PC-9 (cell line): ENCODE measurements around the gene HSD17B8. TPM values are rescaled to one million over a fixed set of nuclear protein-coding genes. Genes with fewer than 3 reads are reported as not detected.

Experiments used
- BruUV-seq: library from RNA; stranded (reverse); fragments of 400-500 nt; replicated peaks from 2 replicates; lab custom pipeline; 2021; lab: Mats Ljungman, UMichigan
- CTCF ChIA-PET: fragments of 300-600 bp; sonication (Branson Sonifier 250); formaldehyde crosslinking; loops from one replicate; lab custom pipeline; 2022; ENCODE audit warnings: antibody characterized with exemption; lab: Charles Lee
- POLR2A ChIA-PET: fragments of 300-600 bp; sonication (Branson Sonifier 250); formaldehyde crosslinking; loops from one replicate; lab custom pipeline; 2022; ENCODE audit warnings: antibody characterized with exemption; ENCODE audit not compliant: unreplicated experiment; lab: Charles Lee
- DNase-seq, 2 experiments: peaks; one replicate each; pipeline versions ENCODE4 v3.0.0 to v3.0.0-alpha.2; 2015 to 2022; ENCODE audit warnings: mixed read lengths in 1 of 2
- H2AFZ ChIP-seq: fragments of 200-600 bp; sonication (generic); 2 replicates; pipeline ENCODE4 v1.8.1; 2017; ENCODE audit warnings: antibody characterized with exemption
- H3F3A ChIP-seq: fragments of 200-600 bp; sonication (generic); 2 replicates; pipeline ENCODE4 v1.8.1; 2017; ENCODE audit warnings: antibody characterized with exemption, mild to moderate bottlenecking, low read depth; ENCODE audit not compliant: insufficient read depth
- H3K27ac ChIP-seq: fragments of 200-600 bp; sonication (generic); 2 replicates; pipeline ENCODE4 v1.6.1; 2016; ENCODE audit warnings: mixed run types
- H3K27me3 ChIP-seq: fragments of 200-600 bp; sonication (generic); 2 replicates; pipeline ENCODE4 v1.6.1; 2016; ENCODE audit warnings: low read depth, mixed run types; ENCODE audit not compliant: insufficient read depth
- H3K36me3 ChIP-seq: fragments of 200-600 bp; sonication (generic); 2 replicates; pipeline ENCODE4 v1.6.1; 2016; ENCODE audit warnings: low read depth, mixed run types
- H3K4me1 ChIP-seq: fragments of 200-600 bp; sonication (generic); replicated peaks from 2 replicates; pipeline ENCODE4 v1.6.1; 2016; ENCODE audit warnings: mixed run types; ENCODE audit not compliant: insufficient read depth
- H3K4me2 ChIP-seq: fragments of 200-600 bp; sonication (generic); 2 replicates; pipeline ENCODE4 v1.6.1; 2017; ENCODE audit warnings: mixed run types
- H3K4me3 ChIP-seq: fragments of 200-600 bp; sonication (generic); 2 replicates; pipeline ENCODE4 v1.6.1; 2016; ENCODE audit warnings: mixed run types
- H3K79me2 ChIP-seq: fragments of 200-600 bp; sonication (generic); 2 replicates; pipeline ENCODE4 v1.6.1; 2017; ENCODE audit warnings: low read depth, mixed run types
- H3K9me2 ChIP-seq: fragments of 200-600 bp; sonication (generic); 2 replicates; pipeline ENCODE4 v1.8.1; 2017; ENCODE audit warnings: mild to moderate bottlenecking; ENCODE audit not compliant: insufficient read depth
- H3K9me3 ChIP-seq: fragments of 200-600 bp; sonication (generic); 2 replicates; pipeline ENCODE4 v1.8.1; 2016; ENCODE audit warnings: low read depth; ENCODE audit not compliant: insufficient read depth
- H4K20me1 ChIP-seq: fragments of 200-600 bp; sonication (generic); 2 replicates; pipeline ENCODE4 v1.8.1; 2017; ENCODE audit not compliant: insufficient read depth
- CTCF ChIP-seq: fragments of 200-600 bp; sonication (generic); conservative IDR thresholded peaks from 2 replicates; pipeline ENCODE4 v1.6.1; 2017; ENCODE audit warnings: mixed run types, antibody characterized with exemption, mild to moderate bottlenecking, moderate library complexity
- EZH2 ChIP-seq: fragments of 200-600 bp; sonication (generic); IDR thresholded peaks from 2 replicates; pipeline ENCODE4 v1.8.0; 2017; ENCODE audit warnings: antibody characterized with exemption, low read depth
- intact Hi-C: fragments of 100-400 bp; cut with micrococcal nuclease; formaldehyde crosslinking; loops from one replicate; pipeline ENCODE4 v1.10.0; 2022; ENCODE audit not compliant: unreplicated experiment
- total RNA-seq: library from RNA; stranded (reverse); gene quantifications from 2 replicates; pipeline ENCODE4 v1.2.3, GENCODE V29; 2021

HSD17B8 gene
- total RNA-seq, 1 experiment from 2014 or later: 16.4 TPM

DNA sequence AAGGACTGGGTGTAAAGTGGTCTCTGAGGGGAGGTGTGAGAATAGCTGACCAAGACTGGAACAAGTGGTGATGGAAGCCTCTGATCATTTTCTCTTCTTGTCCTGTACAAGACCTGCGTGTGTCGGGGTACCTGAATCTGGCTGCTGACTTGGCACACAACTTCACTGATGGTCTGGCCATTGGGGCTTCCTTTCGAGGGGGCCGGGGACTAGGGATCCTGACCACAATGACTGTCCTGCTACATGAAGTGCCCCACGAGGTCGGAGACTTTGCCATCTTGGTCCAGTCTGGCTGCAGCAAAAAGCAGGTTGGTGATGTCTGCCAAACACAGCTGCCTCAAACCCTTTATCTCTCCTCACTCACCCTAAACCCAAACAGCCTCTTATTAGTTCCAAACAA, 1.7 kb upstream of the HSD17B8 start:
- Histone ChIP-seq H3K27me3 (no peaks in the 10 kb centered on the region), H3K9me2 (no peaks in the 10 kb centered on the region), H3K36me3 (peaks cover 21% of the 10 kb centered on the region), H3K4me1 (peaks cover 45% of the 10 kb centered on the region), H3K4me2 (peak overlapping the region; percentile 93; the same call in 1 of the 2 replicates), H3K4me3 (no peak overlapping the region), H3K27ac (no peak overlapping the region), H3K79me2 (peaks cover 53% of the 10 kb centered on the region), H3F3A (peaks cover 37% of the 10 kb centered on the region; the same call in 1 of the 2 replicates), H2AFZ (no peak overlapping the region), H4K20me1 (peaks cover 10% of the 10 kb centered on the region), H3K9me3 (no peaks in the 10 kb centered on the region)
- ChIA-PET POLR2A (no interaction called here), CTCF (interaction anchor here (0.6 kb wide), 1 partner anchor 236 kb away, joined by 3 read pairs; no protein-coding TSS in a partner anchor)
- no TSS peak for BruUV-seq
- no peak for DNase-seq
- intact Hi-C loops: loop anchor here (5.0 to 10.0 kb wide), 3 partner anchors 72 to 575 kb away; partner anchors contain the start of genes B3GALT4, CUTA, PHF1 and RPS18
- no peak for TF ChIP-seq EZH2
- TF ChIP-seq CTCF: no peak

- intact Hi-C loops: loop anchor here (5.0 to 10.0 kb wide), 3 partner anchors 71 to 574 kb away; partner anchors contain the start of genes B3GALT4, CUTA, PHF1 and RPS18
- no peak overlapping the region for H3K27ac ChIP-seq
- no peak overlapping the region for H3K4me3 ChIP-seq
- no peak overlapping the region for H2AFZ ChIP-seq
- BruUV-seq: no TSS peak
- peaks cover 21% of the 10 kb centered on the region for H3K36me3 ChIP-seq
- H3K4me1 ChIP-seq: peaks cover 45% of the 10 kb centered on the region
- no peaks in the 10 kb centered on the region for H3K27me3 ChIP-seq
- no peak for TF ChIP-seq EZH2
- TF ChIP-seq CTCF: no peak
- ChIA-PET POLR2A (no interaction called here), CTCF (interaction anchor here (0.6 kb wide), 1 partner anchor 237 kb away, joined by 3 read pairs; no protein-coding TSS in a partner anchor)
- H3K9me2 ChIP-seq: no peaks in the 10 kb centered on the region
- H3K9me3 ChIP-seq: no peaks in the 10 kb centered on the region
- H3F3A ChIP-seq: peaks cover 38% of the 10 kb centered on the region; the same call in 1 of the 2 replicates
- H3K79me2 ChIP-seq: peaks cover 45% of the 10 kb centered on the region
- DNase-seq: no peak
- peak overlapping the region; percentile 88 for H3K4me2 ChIP-seq
- peaks cover 6% of the 10 kb centered on the region for H4K20me1 ChIP-seq
Measured at GRCh38 chr6:33203443-33204164, 851 bp upstream of the HSD17B8 start.

DNA sequence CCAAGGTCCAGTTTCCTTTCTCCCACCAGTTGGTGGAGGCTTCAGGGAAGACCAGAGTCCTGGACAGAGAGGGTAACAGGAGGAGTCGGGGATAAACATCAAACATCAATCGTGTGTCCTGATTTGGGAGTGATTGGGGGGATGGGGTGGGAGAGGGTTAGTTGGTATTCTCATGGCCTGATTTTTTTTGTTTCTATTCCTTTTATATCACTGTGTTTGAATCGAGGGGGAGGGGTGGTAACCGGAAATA, 365 bp upstream of the HSD17B8 start:
- Histone ChIP-seq H3F3A (peaks cover 38% of the 10 kb centered on the region; the same call in 1 of the 2 replicates), H3K4me1 (peaks cover 42% of the 10 kb centered on the region), H3K9me2 (no peaks in the 10 kb centered on the region), H4K20me1 (peaks cover 6% of the 10 kb centered on the region; the same call in 1 of the 2 replicates), H3K27ac (no peak overlapping the region), H2AFZ (no peak overlapping the region), H3K79me2 (peaks cover 40% of the 10 kb centered on the region), H3K9me3 (no peaks in the 10 kb centered on the region), H3K27me3 (no peaks in the 10 kb centered on the region), H3K4me3 (peak overlapping the region; percentile 80; the same call in 1 of the 2 replicates), H3K4me2 (peak overlapping the region; percentile 88), H3K36me3 (peaks cover 21% of the 10 kb centered on the region)
- intact Hi-C loops: loop anchor here (5.0 to 10.0 kb wide), 3 partner anchors 71 to 573 kb away; partner anchors contain the start of genes B3GALT4, CUTA, PHF1 and RPS18
- BruUV-seq: no TSS peak
- CTCF ChIA-PET: no interaction called here
- POLR2A ChIA-PET: no interaction called here
- DNase-seq: no peak
- TF ChIP-seq EZH2 (no peak), CTCF (no peak)
